Adrenal gland (tissue), 12 donors: ENCODE results near the gene GLIS1. TPM values are rescaled to one million over a fixed set of nuclear protein-coding genes. Genes with fewer than 3 reads are reported as not detected.

ENCODE experiments used
- DNase-seq, 7 donors: peaks; one replicate each; pipeline ENCODE4 v3.0.0-alpha.2; 2019 to 2020
- H3K27ac ChIP-seq, 5 donors: fragments of 200-600 bp; sonication (generic) in 4 of 5; 1 replicate in 3 of 5; 2 replicates in 2 of 5; pipeline versions ENCODE4 v1.5.1 to v1.8.0; 2016 to 2020; ENCODE audit warnings: mild to moderate bottlenecking in 1 of 5
- H3K27me3 ChIP-seq: fragments of 200-600 bp; 2 replicates; pipeline ENCODE4 v1.8.0; 2021
- H3K36me3 ChIP-seq, 2 donors: fragments of 200-600 bp; replicated peaks in 1 of 2; 1 replicate in 1 of 2; 2 replicates in 1 of 2; pipeline versions ENCODE4 v1.5.1 to v1.8.0; 2018 to 2022
- H3K4me1 ChIP-seq, 2 donors: fragments of 200-600 bp; replicated peaks in 1 of 2; 1 replicate in 1 of 2; 2 replicates in 1 of 2; pipeline versions ENCODE4 v1.5.1 to v1.8.0; 2018 to 2021
- H3K4me3 ChIP-seq, 4 donors: fragments of 200-600 bp; sonication (generic) in 3 of 4; one replicate each; pipeline ENCODE4 v1.5.1; 2016 to 2018
- H3K9me3 ChIP-seq, 3 donors: fragments of 200-600 bp; sonication (generic) in 1 of 3; replicated peaks in 1 of 3; 1 replicate in 2 of 3; 2 replicates in 1 of 3; pipeline versions ENCODE4 v1.5.1 to v1.8.0; 2016 to 2021
- POLR2A ChIP-seq, 2 donors: fragments of 450-650 bp; IDR thresholded peaks; one replicate each; pipeline ENCODE4 v1.6.1; 2017; ENCODE audit warnings: antibody characterized with exemption in 2 of 2, mild to moderate bottlenecking in 2 of 2, moderate library complexity in 1 of 2
- WGBS, 4 donors: extraction: QIAGEN DNeasy Blood & Tissue Kit in 2 of 4; methylation state at CpG; one replicate each; pipeline versions ENCODE4 v1.1.5 to v1.1.7; 2013 to 2017; 5-methylcytosine and 5-hydroxymethylcytosine counted together
- intact Hi-C, 2 donors: fragments of 100-400 bp; cut with DNase I; formaldehyde crosslinking; loops; one replicate each; pipeline versions ENCODE4 v1.14.1 to v1.15.0; 2022 to 2023
- polyA plus RNA-seq, 3 donors: library from polyadenylated mRNA; stranded (reverse); fragments of 200-250 nt in 2 of 3; fragments of 350-450 nt in 1 of 3; fragmentation: Illumina TruSeq in 1 of 3; extraction: RNeasy Lipid Tissue Mini Kit (QIAGEN cat#74804) in 1 of 3; gene quantifications; one replicate each; pipeline ENCODE4 v1.2.3, GENCODE V29; 2013 to 2014
- total RNA-seq, 9 donors: library from RNA; depleted of rRNA in 4 of 9; stranded (reverse); fragments of >200 nt in 4 of 9; fragments of 120-200 nt in 1 of 9; fragmentation: NEBNext Ultra II Directional in 1 of 9; extraction: Animal tissue kit (Norgen Biotek cat#: 25700) in 1 of 9; gene quantifications; one replicate each; pipeline versions ENCODE4 v1.1.0 to v1.2.4, GENCODE V29; 2013 to 2023
- TF ChIP-seq, protein P1 (sequence below), 6 experiments: fragments of 450-650 bp in 4 of 6; fragments of 200-600 bp in 2 of 6; sonication (generic) in 1 of 6; IDR thresholded peaks; 1 replicate in 5 of 6; 2 replicates in 1 of 6; pipeline versions ENCODE4 v1.5.1 to v1.8.0; 2016 to 2021; ENCODE audit warnings: antibody characterized with exemption in 6 of 6, mild to moderate bottlenecking in 2 of 6, moderate library complexity in 1 of 6
- donor health status: healthy with polysubstance abuse.
- donor health status: Bipolar disorder and iron deficiency.
- donor health status: DM: yes; HTN: yes; CAD: no.
- donor health status: DM: no; HTN: no; CAD: no.
- donor health status: DM: no; HTN: no; CAD: no.
- donor health status: DM: yes; HTN: yes; CAD: no.

GLIS1 gene
- total and polyA plus RNA-seq, 12 donors, result 0.08 to 0.37 (median 0.14) TPM; not detected in 6

DNA sequence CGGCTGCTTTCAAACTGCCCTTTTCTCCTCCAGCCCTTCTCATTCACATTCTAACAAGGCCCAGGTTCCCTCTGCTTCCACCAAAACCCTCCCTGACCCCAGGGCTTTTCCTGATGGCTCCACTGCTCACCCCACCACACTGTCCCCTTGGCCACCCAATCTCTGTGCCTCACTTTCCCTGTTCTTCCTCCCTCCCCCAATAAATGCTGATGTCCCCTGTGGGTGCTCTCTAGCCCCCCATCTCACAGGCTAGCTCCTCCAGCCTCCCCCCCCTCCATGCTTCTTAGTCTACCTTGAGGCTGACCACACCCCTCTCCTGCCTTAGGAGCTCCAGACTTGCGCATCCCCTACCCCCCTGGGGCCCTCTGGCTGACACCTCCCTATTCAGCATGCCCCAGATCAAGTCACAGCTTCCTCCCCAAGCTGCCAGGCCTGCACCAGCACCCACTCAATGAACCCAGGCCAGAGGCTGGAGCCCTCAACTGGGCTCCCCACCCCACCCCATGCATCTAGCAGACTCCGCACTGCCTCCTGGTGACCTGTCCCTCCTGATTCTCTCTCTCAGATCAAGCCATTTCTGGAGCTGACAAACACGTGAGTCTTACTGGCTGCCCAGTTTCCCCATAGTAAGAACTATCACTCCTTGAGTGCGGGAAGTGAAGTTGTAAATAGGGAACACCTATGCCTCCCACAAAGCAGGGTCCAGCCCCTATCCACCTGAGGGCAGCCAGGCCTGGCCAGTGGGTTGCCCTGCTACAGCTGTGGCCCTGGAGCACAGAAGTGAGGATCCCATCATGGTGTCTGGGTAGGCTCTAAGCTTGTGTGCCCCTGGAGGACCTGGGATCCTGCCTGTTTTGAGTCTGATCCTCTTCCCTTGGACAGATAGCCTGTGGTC lies 161.9 kb downstream of the GLIS1 start:
- Histone ChIP-seq H3K4me3 (no peak overlapping the region), H3K4me1 (no peaks in the 10 kb centered on the region), H3K36me3 (no peaks in the 10 kb centered on the region), H3K27me3 (no peaks in the 10 kb centered on the region), H3K27ac (no peak overlapping the region), H3K9me3 (no peaks in the 10 kb centered on the region)
- intact Hi-C loops, result no loop called here
- WGBS, 4 donors, result 88 to 96% (median 91%) methylated on average over 5 of the region's 5 CpGs
- no peak for TF ChIP-seq POLR2A (IDR thresholded peaks at IDR 0.05)
- TF ChIP-seq, protein P1, sequence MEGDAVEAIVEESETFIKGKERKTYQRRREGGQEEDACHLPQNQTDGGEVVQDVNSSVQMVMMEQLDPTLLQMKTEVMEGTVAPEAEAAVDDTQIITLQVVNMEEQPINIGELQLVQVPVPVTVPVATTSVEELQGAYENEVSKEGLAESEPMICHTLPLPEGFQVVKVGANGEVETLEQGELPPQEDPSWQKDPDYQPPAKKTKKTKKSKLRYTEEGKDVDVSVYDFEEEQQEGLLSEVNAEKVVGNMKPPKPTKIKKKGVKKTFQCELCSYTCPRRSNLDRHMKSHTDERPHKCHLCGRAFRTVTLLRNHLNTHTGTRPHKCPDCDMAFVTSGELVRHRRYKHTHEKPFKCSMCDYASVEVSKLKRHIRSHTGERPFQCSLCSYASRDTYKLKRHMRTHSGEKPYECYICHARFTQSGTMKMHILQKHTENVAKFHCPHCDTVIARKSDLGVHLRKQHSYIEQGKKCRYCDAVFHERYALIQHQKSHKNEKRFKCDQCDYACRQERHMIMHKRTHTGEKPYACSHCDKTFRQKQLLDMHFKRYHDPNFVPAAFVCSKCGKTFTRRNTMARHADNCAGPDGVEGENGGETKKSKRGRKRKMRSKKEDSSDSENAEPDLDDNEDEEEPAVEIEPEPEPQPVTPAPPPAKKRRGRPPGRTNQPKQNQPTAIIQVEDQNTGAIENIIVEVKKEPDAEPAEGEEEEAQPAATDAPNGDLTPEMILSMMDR (IDR thresholded peaks at IDR 0.05), result no peak
- no peak for DNase-seq

GRCh38 chr1:53576381-53576801 lies 162.6 kb downstream of the GLIS1 start:
- H3K27me3 ChIP-seq, result no peaks in the 10 kb centered on the region
- TF ChIP-seq POLR2A (IDR thresholded peaks at IDR 0.05), result no peak
- TF ChIP-seq, protein P1 (IDR thresholded peaks at IDR 0.05), result no peak
- no peaks in the 10 kb centered on the region for H3K36me3 ChIP-seq
- no peaks in the 10 kb centered on the region for H3K9me3 ChIP-seq
- no peak overlapping the region for H3K4me3 ChIP-seq
- H3K4me1 ChIP-seq, result no peaks in the 10 kb centered on the region
- WGBS, 4 donors, result 69 to 77% (median 76%) methylated on average over 6 of the region's 6 CpGs
- DNase-seq, result no peak
- intact Hi-C loops, result no loop called here
- no peak overlapping the region for H3K27ac ChIP-seq

- Histone ChIP-seq H3K36me3 (no peaks in the 10 kb centered on the region), H3K9me3 (no peaks in the 10 kb centered on the region), H3K4me3 (no peak overlapping the region), H3K27me3 (no peaks in the 10 kb centered on the region), H3K4me1 (no peaks in the 10 kb centered on the region), H3K27ac (no peak overlapping the region)
- no peak for TF ChIP-seq POLR2A (IDR thresholded peaks at IDR 0.05)
- TF ChIP-seq, protein P1 (IDR thresholded peaks at IDR 0.05), result no peak
- 80 to 88% (median 86%) methylated on average over 4 to 5 of the region's 5 CpGs for WGBS, 4 donors
- intact Hi-C loops, result no loop called here
- no peak for DNase-seq
These were observed 163.0 kb downstream of the GLIS1 start for GRCh38 chr1:53575955-53576320.

DNA sequence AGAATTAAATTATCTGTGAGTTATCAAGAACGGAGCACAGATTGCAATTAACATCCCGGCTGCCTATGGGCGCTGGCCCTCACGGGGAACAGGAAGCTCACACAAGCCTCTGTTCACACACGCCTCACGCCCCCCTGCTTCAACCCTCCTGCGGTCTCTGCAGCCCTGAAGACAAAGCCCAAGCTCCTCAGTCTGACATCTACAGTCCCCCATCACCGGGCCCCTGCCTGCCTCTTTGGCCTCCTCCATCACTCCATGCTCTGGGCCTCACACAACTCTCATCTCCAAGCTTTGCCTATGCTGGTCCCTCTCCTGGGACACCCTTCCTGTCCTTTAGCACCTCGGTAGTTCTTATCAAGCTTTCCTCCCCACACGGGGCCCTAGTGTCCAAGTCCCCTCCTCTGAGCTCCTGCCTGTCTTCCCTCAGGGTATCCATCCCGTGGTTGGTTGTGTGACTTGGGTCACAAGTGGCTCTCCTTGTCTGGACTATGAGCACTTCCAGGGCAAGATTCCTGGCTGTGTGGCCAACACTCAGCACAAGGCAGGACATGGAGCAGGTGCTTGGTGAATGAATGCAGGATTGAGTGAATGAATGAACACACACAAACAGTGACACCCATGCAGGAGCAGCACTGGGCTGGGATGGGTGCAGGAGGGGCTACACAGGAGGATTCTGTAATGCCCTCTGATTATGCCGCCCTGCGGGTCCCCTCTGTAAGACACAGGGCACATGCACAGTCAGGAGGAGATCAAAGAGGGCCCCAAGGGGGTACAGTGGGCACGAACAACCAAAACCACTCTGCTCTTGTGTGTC lies 163.6 kb downstream of the GLIS1 start:
- Histone ChIP-seq H3K36me3 (no peaks in the 10 kb centered on the region), H3K4me3 (no peak overlapping the region), H3K27me3 (no peaks in the 10 kb centered on the region), H3K4me1 (no peaks in the 10 kb centered on the region), H3K9me3 (no peaks in the 10 kb centered on the region), H3K27ac (no peak overlapping the region)
- intact Hi-C loops, result no loop called here
- 73 to 89% (median 77%) methylated on average over 12 to 14 of the region's 14 CpGs for WGBS, 4 donors
- TF ChIP-seq, protein P1 (IDR thresholded peaks at IDR 0.05), result no peak
- no peak for TF ChIP-seq POLR2A (IDR thresholded peaks at IDR 0.05)
- no peak for DNase-seq
